ELR (cell line): Measurements from ENCODE around the gene ZFR2.
A peak's percentile ranks its signal among the peaks of the same experiment; 100 is the strongest.
"Not testable (repeated sequence)": the region's sequence is repeated elsewhere in the genome, so short reads cannot be mapped to it uniquely, and the experiment has no call there.

Source experiments
- DNase-seq: peaks from one replicate; pipeline ENCODE4 v3.0.0-alpha.2; 2015; ENCODE audit warnings: low read depth

Gene ZFR2

GRCh38 chr19:3770136-3770999 lies 98.5 kb downstream of the ZFR2 start:
- DNase-seq, result no peak

DNA sequence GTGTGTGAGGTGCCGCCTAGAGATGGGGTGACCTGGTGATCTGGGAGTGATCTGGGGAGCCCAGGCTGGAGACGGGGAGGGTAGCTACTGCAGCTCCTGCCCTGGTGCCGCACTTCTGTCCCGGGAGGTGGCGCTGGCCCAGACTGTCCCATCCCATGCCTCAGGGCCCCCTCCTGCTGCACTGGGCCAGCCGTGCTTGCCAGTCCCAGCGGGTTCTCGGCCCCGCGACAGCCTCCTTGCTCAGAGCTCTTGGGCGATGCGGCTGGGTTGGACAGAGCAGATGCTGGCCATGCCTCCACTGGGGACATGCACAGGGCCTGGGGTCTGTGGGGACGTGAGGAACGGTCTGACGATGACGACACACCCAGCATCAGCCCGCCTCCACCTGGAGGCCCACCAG lies 99.3 kb downstream of the ZFR2 start:
- DNase-seq, result no peak

DNA sequence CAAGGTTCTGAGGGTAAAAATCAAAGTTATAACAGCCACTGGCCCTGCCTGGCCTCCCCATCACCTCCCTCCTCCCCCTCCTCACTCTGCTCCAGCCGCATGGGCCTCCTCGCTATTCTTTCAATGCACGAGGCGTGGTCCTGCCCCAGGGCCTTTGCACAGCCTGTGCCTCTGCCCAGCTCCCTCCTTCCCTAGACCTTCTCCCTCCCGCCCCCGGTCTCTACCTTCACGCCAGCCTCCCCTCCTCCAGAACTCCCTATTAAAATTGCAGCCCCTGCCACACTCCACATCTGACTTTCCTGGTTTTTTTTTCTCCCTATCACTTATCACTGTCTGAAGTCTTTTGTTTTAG lies 100.1 kb downstream of the ZFR2 start:
- DNase-seq, result no peak

DNA sequence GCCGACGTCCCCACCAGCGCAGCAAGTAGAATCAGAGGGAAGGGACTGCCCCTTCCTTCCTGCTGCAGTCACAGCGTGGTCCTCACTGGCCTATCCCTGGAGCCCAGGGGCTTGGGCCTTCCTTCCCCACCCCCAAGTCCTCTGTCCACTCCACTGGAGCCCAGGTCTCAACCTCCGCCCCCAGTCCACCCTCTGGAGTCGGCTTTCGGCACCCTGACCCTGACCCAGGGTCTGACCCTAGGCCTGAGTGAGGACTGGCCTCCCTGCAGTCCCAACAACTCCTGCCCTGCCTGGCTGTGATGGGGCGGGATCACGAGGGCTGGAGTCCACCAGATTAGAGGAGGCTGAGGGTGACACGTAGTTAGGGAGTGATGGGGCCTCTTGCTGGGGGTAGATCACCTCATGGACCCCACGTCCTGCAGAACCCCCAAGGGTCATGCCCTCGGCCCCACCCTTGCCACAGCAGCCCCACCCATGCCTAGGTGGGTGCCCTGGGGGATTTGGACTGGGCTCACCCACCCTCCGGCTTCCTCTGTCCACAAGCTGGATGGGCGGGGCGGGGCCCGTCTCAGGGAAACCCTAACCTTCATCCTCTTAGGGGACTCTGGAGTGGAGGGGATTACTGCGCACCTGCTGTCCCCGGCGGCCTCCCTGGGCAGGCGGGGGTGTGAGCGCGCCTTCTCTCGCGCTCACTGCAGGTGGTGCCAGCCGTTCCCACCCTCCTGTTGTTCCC lies 100.7 kb downstream of the ZFR2 start:
- DNase-seq, result no peak

DNA sequence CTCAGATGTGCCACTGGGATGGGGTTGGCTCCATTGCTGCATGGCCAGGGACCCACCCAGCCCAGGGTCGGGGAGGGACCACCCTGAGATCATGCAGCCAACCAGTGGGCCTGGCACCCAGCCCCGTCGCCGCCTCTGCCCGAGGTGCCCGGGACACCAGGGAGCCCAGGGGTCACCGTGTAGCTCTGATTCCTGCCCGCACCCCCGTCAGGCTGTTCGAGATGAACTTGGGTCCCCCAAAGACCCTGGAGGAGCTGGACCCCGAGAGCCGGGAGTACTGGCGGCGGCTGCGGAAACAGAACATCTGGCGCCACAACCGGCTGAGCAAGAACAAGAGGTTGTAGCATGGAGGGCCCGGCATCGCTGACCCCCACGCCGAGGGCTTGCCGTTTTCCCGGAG lies 101.8 kb downstream of the ZFR2 start:
- DNase-seq, result no peak

DNA sequence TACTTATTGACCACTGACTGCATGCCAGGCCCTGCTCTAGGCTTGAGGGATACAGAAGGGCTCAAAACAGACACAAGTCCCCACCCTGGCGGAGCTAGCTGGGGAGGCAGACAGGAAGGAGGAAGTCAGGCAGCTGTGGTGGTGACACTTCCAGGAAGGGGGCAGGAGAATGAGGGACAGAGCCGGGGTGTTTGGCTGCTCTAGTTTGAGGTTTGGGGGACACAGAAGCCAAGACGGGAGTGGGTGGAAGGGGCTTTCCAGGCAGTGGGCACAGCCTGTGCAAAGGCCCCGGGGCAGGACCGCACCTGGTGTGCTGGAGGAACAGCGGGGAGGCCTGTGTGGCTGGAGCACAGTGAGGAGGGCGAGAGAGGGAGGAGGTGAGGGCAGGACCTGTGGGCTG lies 102.3 kb downstream of the ZFR2 start:
- no peak for DNase-seq

DNA sequence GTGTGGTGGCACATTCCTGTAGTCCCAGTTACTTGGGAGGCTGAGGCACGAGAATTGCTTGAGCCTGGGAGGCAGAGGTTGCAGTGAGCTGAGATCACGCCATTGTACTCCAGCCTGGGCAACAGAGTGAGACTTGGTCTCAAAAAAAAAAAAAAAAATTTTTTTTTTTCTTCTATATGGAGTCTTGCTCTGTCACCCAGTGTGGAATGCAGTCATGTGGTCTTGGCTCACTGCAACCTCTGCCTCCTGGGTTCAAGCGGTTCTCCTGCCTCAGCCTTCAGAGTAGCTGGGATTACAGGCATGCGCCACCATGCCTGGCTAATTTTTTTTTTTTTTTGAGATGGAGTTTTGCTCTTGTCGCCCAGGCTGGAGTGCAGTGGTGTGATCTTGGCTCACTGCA lies 103.1 kb downstream of the ZFR2 start:
- DNase-seq, result peak; percentile 56

DNA sequence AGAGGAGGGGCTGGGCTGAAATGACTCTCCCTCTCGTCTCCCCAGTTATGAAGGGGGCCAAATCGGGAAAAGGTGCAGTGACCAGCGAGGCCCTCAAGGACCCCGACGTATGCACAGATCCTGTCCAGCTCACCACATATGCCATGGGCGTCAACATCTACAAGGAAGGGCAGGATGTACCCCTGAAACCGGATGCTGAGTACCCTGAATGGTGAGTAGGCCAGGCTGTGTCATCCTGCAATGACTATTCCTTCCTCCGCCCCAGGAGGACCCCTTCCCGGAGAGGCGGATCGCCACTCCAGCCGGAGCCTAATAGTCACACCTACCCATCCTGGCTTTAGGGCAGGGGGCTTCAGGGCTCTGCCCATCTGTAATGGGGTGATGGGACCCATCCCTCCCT lies 103.7 kb downstream of the ZFR2 start:
- peak; percentile 74 for DNase-seq

DNA sequence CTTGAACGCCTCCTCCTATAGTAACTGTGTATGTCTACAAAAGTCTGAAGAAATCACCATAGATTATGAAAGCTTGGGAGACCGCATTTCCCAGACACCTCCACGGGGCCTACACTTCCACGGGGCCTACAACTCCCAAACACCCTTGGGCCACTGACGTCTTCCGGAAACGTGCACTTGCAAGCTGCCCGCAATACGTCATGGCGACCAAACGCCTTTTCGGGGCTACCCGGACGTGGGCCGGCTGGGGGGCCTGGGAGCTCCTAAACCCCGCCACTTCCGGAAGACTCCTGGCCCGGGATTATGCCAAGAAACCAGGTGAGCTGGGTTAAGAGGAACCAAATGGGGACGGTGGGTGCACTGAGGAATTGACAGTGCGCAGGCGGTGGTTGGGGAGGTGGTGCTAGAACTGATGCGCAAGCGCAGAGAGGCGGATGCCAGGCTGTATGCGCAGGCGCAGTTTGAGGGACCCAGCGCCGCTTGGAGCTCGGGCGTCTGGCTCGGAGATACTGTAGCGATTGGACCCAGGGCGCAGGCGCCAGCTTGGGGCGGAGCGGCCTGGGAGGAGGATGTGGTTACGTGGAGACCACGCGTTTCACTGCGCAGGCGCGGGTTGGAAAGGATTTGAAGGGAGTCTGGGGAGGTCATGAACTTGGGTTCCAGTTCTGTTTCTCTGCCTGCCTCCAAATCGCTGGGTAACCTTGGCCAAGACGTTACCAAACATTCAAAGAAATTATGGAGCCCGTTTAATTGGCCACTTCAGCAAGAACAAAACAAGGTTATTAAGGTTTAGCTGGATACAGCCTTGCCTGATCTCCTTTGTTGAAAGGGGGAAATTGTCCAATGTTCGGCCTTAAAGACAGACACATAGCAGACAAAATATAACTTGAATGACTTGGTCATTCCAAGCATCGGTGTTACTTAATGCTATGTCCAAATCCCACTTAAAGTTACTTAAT lies 106.1 kb downstream of the ZFR2 start, which contains the start of gene MRPL54:
TSS of gene MRPL54 (plus strand) at position 182 of the 959 bp plus-strand sequence. CDS start at position 201, 19 bp downstream.
- peak; percentile 98 for DNase-seq

GRCh38 chr19:3762130-3762473 lies 106.7 kb downstream of the ZFR2 start:
- no peak for DNase-seq

- peak; percentile 91 for DNase-seq
These were observed 107.3 kb downstream of the ZFR2 start, which contains the start of gene APBA3 for GRCh38 chr19:3761382-3762129. APBA3 (minus strand) TSS chr19:3761692; CDS start chr19:3760264, 1,428 bp downstream.

- DNase-seq, result peak; percentile 32
These were observed 107.9 kb downstream of the ZFR2 start for GRCh38 chr19:3760871-3761361.

- no peak for DNase-seq
These were observed 109.2 kb downstream of the ZFR2 start for GRCh38 chr19:3759482-3760254.

DNA sequence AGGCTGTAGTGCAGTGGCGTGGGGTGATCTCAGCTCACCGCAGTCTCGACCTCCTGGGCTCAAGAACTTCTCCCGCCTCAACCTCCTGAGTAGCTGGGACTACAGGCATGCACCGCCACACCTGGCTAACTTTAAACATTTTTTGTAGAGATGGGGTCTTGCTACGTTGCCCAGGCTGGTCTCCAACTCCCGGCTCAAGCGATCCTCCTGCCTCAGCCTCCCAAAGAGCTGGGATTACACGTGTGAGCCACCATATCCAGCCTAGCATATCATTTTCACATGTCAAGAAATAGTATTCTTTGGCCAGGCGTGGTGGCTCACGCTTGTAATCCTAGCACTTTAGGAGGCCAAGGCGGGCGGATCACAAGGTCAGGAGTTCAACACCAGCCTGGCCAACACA lies 110.5 kb downstream of the ZFR2 start:
- not testable (repeated sequence) for DNase-seq

DNA sequence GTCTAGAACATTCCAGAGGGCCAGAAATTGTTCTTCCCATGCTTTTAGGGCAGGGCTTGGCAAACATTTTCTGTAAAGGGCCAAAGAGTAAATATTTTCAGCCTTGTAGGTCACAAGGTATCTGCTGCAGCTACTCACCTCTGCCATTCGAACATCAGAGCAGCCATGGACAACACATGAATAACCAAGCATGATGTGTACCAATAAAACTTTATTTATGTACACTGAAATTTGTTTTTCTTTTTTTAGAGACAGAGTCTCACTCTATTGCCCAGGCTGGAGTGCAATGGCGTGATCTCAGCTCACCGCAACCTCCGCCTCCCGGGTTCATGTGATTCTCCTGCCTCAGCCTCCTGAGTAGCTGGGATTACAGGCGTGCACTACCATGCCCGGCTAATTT lies 111.1 kb downstream of the ZFR2 start:
- DNase-seq, result not testable (repeated sequence)
